GM12878 (cell line): ENCODE results near the gene MBNL1. TPM values are rescaled to one million over a fixed set of nuclear protein-coding genes. Genes with fewer than 3 reads are reported as not detected.

ENCODE experiments used
- BMI1 ChIP-seq: fragments of 450-650 bp; IDR thresholded peaks from 2 replicates; pipeline ENCODE4 v1.6.1; 2016; ENCODE audit warnings: mild to moderate bottlenecking, moderate library complexity, borderline replicate concordance
- CHD4 ChIP-seq: fragments of 200-600 bp; sonication (generic); IDR thresholded peaks from 2 replicates; pipeline ENCODE4 v1.6.1; 2016; ENCODE audit warnings: mild to moderate bottlenecking
- MYB ChIP-seq: fragments of 150-350 bp; IDR thresholded peaks from 2 replicates; pipeline ENCODE4 v1.6.1; 2014; ENCODE audit warnings: mild to moderate bottlenecking, low read depth, low read length, borderline replicate concordance
- NFYB ChIP-seq: IDR thresholded peaks from 2 replicates; pipeline ENCODE4 v1.6.1; 2011; ENCODE audit warnings: low read depth, mild to moderate bottlenecking, low read length, improper control_type of control experiment, moderate library complexity; ENCODE audit not compliant: insufficient read depth
- NRF1 ChIP-seq: conservative IDR thresholded peaks from 2 replicates; pipeline ENCODE4 v1.6.1; 2011; ENCODE audit warnings: mild to moderate bottlenecking, low read depth, low read length, improper control_type of control experiment
- REST ChIP-seq: IDR thresholded peaks from 2 replicates; pipeline ENCODE4 v1.6.1; 2012; ENCODE audit warnings: mild to moderate bottlenecking, low read depth, low read length
- SKIL ChIP-seq: fragments of 450-650 bp; IDR thresholded peaks from 2 replicates; pipeline ENCODE4 v1.6.1; 2017; ENCODE audit warnings: mild to moderate bottlenecking, low read depth, inconsistent platforms; ENCODE audit not compliant: poor library complexity, severe bottlenecking
- SMARCA5 ChIP-seq: fragments of 450-650 bp; IDR thresholded peaks from 2 replicates; pipeline ENCODE4 v1.6.1; 2017; ENCODE audit warnings: mild to moderate bottlenecking
- SREBF1 ChIP-seq: IDR thresholded peaks from 2 replicates; pipeline ENCODE4 v1.6.1; 2012; ENCODE audit warnings: mild to moderate bottlenecking, low read length
- TCF12 ChIP-seq: IDR thresholded peaks from 2 replicates; pipeline ENCODE4 v1.6.1; 2011; ENCODE audit warnings: low read depth, mild to moderate bottlenecking, low read length
- polyA plus RNA-seq, 11 experiments: library from polyadenylated mRNA; depleted of rRNA in 4 of 11; unstranded in 6 of 11; stranded (reverse) in 5 of 11; fragments of >200 nt; fragmentation: Nextera tagmentation in 4 of 11; fragmentation: Illumina TruSeq in 1 of 11; extraction: Ambion mirVana in 4 of 11; extraction: Trizol in 1 of 11; gene quantifications; 1 replicate in 1 of 11; 2 replicates in 10 of 11; pipeline versions ENCODE4 v1.2.1 to v1.2.3, GENCODE V29; 2011 to 2016; ENCODE audit warnings: inconsistent platforms in 2 of 11, missing spikeins in 2 of 11, low read depth in 1 of 11
- total RNA-seq, 4 experiments: library from RNA; depleted of rRNA in 3 of 4; stranded (reverse); fragments of >200 nt in 3 of 4; fragmentation: Illumina TruSeq in 1 of 4; extraction: Trizol in 1 of 4; gene quantifications; 2 replicates each; pipeline versions ENCODE4 v1.2.1 to v1.2.3, GENCODE V29; 2013 to 2021
- TF ChIP-seq, protein P1 (sequence below): fragments of 450-650 bp; IDR thresholded peaks from 2 replicates; pipeline ENCODE4 v1.6.1; 2017; ENCODE audit warnings: low read depth, mild to moderate bottlenecking, moderate library complexity
- TF ChIP-seq, protein P2 (sequence below): IDR thresholded peaks from 2 replicates; pipeline ENCODE4 v1.6.1; 2012; ENCODE audit warnings: improper control_type of control experiment, low read depth, low read length; ENCODE audit not compliant: insufficient replicate concordance

Gene MBNL1
- total and polyA plus RNA-seq, 10 of the 15 experiments (the other 5 are each of a cell fraction or from before 2014, with no cell fraction given): 59.6 to 337 (median 143) TPM

GRCh38 chr3:152298393-152299248 lies 29.9 kb downstream of the MBNL1 start (continued):
- no peak for TF ChIP-seq REST
- peak; percentile 65 for TF ChIP-seq SKIL
- TF ChIP-seq NRF1: no peak
- TF ChIP-seq NFYB: peak; percentile 74
- no peak for TF ChIP-seq SMARCA5
- TF ChIP-seq, protein P1, sequence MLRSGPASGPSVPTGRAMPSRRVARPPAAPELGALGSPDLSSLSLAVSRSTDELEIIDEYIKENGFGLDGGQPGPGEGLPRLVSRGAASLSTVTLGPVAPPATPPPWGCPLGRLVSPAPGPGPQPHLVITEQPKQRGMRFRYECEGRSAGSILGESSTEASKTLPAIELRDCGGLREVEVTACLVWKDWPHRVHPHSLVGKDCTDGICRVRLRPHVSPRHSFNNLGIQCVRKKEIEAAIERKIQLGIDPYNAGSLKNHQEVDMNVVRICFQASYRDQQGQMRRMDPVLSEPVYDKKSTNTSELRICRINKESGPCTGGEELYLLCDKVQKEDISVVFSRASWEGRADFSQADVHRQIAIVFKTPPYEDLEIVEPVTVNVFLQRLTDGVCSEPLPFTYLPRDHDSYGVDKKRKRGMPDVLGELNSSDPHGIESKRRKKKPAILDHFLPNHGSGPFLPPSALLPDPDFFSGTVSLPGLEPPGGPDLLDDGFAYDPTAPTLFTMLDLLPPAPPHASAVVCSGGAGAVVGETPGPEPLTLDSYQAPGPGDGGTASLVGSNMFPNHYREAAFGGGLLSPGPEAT: no peak
- TF ChIP-seq TCF12: no peak
- TF ChIP-seq, protein P2, sequence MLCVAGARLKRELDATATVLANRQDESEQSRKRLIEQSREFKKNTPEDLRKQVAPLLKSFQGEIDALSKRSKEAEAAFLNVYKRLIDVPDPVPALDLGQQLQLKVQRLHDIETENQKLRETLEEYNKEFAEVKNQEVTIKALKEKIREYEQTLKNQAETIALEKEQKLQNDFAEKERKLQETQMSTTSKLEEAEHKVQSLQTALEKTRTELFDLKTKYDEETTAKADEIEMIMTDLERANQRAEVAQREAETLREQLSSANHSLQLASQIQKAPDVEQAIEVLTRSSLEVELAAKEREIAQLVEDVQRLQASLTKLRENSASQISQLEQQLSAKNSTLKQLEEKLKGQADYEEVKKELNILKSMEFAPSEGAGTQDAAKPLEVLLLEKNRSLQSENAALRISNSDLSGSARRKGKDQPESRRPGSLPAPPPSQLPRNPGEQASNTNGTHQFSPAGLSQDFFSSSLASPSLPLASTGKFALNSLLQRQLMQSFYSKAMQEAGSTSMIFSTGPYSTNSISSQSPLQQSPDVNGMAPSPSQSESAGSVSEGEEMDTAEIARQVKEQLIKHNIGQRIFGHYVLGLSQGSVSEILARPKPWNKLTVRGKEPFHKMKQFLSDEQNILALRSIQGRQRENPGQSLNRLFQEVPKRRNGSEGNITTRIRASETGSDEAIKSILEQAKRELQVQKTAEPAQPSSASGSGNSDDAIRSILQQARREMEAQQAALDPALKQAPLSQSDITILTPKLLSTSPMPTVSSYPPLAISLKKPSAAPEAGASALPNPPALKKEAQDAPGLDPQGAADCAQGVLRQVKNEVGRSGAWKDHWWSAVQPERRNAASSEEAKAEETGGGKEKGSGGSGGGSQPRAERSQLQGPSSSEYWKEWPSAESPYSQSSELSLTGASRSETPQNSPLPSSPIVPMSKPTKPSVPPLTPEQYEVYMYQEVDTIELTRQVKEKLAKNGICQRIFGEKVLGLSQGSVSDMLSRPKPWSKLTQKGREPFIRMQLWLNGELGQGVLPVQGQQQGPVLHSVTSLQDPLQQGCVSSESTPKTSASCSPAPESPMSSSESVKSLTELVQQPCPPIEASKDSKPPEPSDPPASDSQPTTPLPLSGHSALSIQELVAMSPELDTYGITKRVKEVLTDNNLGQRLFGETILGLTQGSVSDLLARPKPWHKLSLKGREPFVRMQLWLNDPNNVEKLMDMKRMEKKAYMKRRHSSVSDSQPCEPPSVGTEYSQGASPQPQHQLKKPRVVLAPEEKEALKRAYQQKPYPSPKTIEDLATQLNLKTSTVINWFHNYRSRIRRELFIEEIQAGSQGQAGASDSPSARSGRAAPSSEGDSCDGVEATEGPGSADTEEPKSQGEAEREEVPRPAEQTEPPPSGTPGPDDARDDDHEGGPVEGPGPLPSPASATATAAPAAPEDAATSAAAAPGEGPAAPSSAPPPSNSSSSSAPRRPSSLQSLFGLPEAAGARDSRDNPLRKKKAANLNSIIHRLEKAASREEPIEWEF: no peak
- no peak for TF ChIP-seq BMI1
- TF ChIP-seq CHD4: no peak
- no peak for TF ChIP-seq MYB
- peak; percentile 22; the same call in 1 of the 2 replicates for TF ChIP-seq SREBF1
